CD4-positive, alpha-beta T cell treated with Interleukin-10 for 1 hour (primary cell): ENCODE measurements around the gene SNX21.
"Not testable (repeated sequence)": the region's sequence is repeated elsewhere in the genome, so short reads cannot be mapped to it uniquely, and the experiment has no call there.

Experiments used
- DNase-seq: peaks from one replicate; pipeline ENCODE4 v3.0.0-alpha.2; 2020

Gene SNX21

GRCh38 chr20:45823949-45824835, 9.4 kb upstream of the SNX21 start:
- peak; percentile 58 for DNase-seq

- DNase-seq, result no peak
Measured at GRCh38 chr20:45826381-45827019, 7.1 kb upstream of the SNX21 start.

- DNase-seq, result no peak
Measured at GRCh38 chr20:45827030-45827652, 6.5 kb upstream of the SNX21 start, which contains the start of gene TNNC2. Gene TNNC2 (minus strand): TSS chr20:45827312. CDS start chr20:45827248, 64 bp downstream.

- DNase-seq, result no peak
Measured at GRCh38 chr20:45827712-45828111, 5.9 kb upstream of the SNX21 start.

GRCh38 chr20:45828589-45828988, 5.0 kb upstream of the SNX21 start:
- no peak for DNase-seq

- not testable (repeated sequence) for DNase-seq
Measured at GRCh38 chr20:45829673-45830106, 3.9 kb upstream of the SNX21 start.

- no peak for DNase-seq
Measured at GRCh38 chr20:45832619-45833018, 980 bp upstream of the SNX21 start.

- DNase-seq, result peak; percentile 58
Measured at GRCh38 chr20:45833883-45834796, 541 bp downstream of the SNX21 start.

- DNase-seq, result no peak
Measured at GRCh38 chr20:45834797-45835161, 1.2 kb downstream of the SNX21 start.

GRCh38 chr20:45835329-45835765, 1.7 kb downstream of the SNX21 start:
- no peak for DNase-seq

GRCh38 chr20:45835825-45836224, 2.2 kb downstream of the SNX21 start:
- DNase-seq, result no peak

GRCh38 chr20:45836841-45837240, 3.2 kb downstream of the SNX21 start:
- no peak for DNase-seq

- no peak for DNase-seq
Measured at GRCh38 chr20:45840700-45841198, 7.2 kb downstream of the SNX21 start.

GRCh38 chr20:45841407-45842129, 8.0 kb downstream of the SNX21 start:
- DNase-seq, result no peak

GRCh38 chr20:45842169-45842812, 8.7 kb downstream of the SNX21 start:
- DNase-seq, result no peak

GRCh38 chr20:45843506-45843905, 9.9 kb downstream of the SNX21 start:
- no peak for DNase-seq

GRCh38 chr20:45845452-45845851, 11.9 kb downstream of the SNX21 start:
- DNase-seq, result no peak

- no peak for DNase-seq
Measured at GRCh38 chr20:45848421-45848820, 14.8 kb downstream of the SNX21 start.

- no peak for DNase-seq
Measured at GRCh38 chr20:45848969-45849582, 15.5 kb downstream of the SNX21 start.

GRCh38 chr20:45850238-45850637, 16.6 kb downstream of the SNX21 start:
- no peak for DNase-seq

GRCh38 chr20:45850926-45851325, 17.3 kb downstream of the SNX21 start:
- no peak for DNase-seq
